Fibroblast of lung (primary cell): ENCODE measurements around the gene PRSS22. TPM values are rescaled to one million over a fixed set of nuclear protein-coding genes. Genes with fewer than 3 reads are reported as not detected.

Experiments used
- DNase-seq, 2 donors: peaks; one replicate each; pipeline versions ENCODE4 v3.0.0 to v3.0.0-alpha.2; 2010; ENCODE audit warnings: low read depth in 2 of 2
- H2AFZ ChIP-seq: 2 replicates; pipeline ENCODE4 v1.5.1; 2012; ENCODE audit warnings: low read length, control low read depth, inconsistent platforms
- H3K27ac ChIP-seq: 2 replicates; pipeline ENCODE4 v1.5.1; 2011; ENCODE audit warnings: low read length, control low read depth; ENCODE audit not compliant: insufficient read depth
- H3K27me3 ChIP-seq: 2 replicates; pipeline ENCODE4 v1.5.1; 2011; ENCODE audit warnings: mild to moderate bottlenecking, low read length; ENCODE audit not compliant: control insufficient read depth, insufficient read depth
- H3K36me3 ChIP-seq: 2 replicates; pipeline ENCODE4 v1.5.1; 2011; ENCODE audit warnings: low read length; ENCODE audit not compliant: control insufficient read depth, insufficient read depth
- H3K4me1 ChIP-seq: 2 replicates; pipeline ENCODE4 v1.5.1; 2011; ENCODE audit warnings: low read length; ENCODE audit not compliant: control insufficient read depth, insufficient read depth; ENCODE audit errors: extremely low read depth
- H3K4me2 ChIP-seq: 2 replicates; pipeline ENCODE4 v1.5.1; 2011; ENCODE audit warnings: low read length, control low read depth; ENCODE audit not compliant: insufficient read depth; ENCODE audit errors: extremely low read depth
- H3K4me3 ChIP-seq, 4 experiments: fragments of 200-600 bp in 1 of 4; sonication (generic) in 1 of 4; replicated peaks in 1 of 4; 2 replicates each; pipeline ENCODE4 v1.5.1; 2011 to 2016; ENCODE audit warnings: low read length in 4 of 4, low read depth in 3 of 4, mild to moderate bottlenecking in 3 of 4, control low read depth in 2 of 4, inconsistent platforms in 1 of 4, mixed read lengths in 1 of 4; ENCODE audit not compliant: insufficient read depth in 1 of 4; ENCODE audit errors: control extremely low read depth in 1 of 4
- H3K79me2 ChIP-seq: 2 replicates; pipeline ENCODE4 v1.5.1; 2012; ENCODE audit warnings: mild to moderate bottlenecking, low read length, inconsistent platforms; ENCODE audit not compliant: control insufficient read depth, insufficient read depth
- H3K9ac ChIP-seq: 2 replicates; pipeline ENCODE4 v1.5.1; 2011; ENCODE audit warnings: mild to moderate bottlenecking, low read length, control low read depth; ENCODE audit not compliant: insufficient read depth
- H3K9me3 ChIP-seq: 2 replicates; pipeline ENCODE4 v1.5.1; 2012; ENCODE audit warnings: low read depth, low read length; ENCODE audit not compliant: control insufficient read depth, insufficient read depth
- H4K20me1 ChIP-seq: 2 replicates; pipeline ENCODE4 v1.5.1; 2011; ENCODE audit warnings: low read length; ENCODE audit not compliant: control insufficient read depth, insufficient read depth; ENCODE audit errors: extremely low read depth
- CTCF ChIP-seq, 2 donors: IDR thresholded peaks in 1 of 2; conservative IDR thresholded peaks in 1 of 2; 1 replicate in 1 of 2; 2 replicates in 1 of 2; pipeline ENCODE4 v1.5.1; 2011 to 2012; ENCODE audit warnings: low read length in 2 of 2, control low read depth in 1 of 2, inconsistent platforms in 1 of 2, low read depth in 1 of 2, mild to moderate bottlenecking in 1 of 2
- EZH2 ChIP-seq: IDR thresholded peaks from 2 replicates; pipeline ENCODE4 v1.5.1; 2012; ENCODE audit warnings: low read length, control low read depth, mild to moderate bottlenecking; ENCODE audit errors: missing control alignments
- polyA plus RNA-seq, 2 donors: library from polyadenylated mRNA; depleted of rRNA in 1 of 2; stranded (reverse) in 1 of 2; unstranded in 1 of 2; fragments of >200 nt; gene quantifications; 2 replicates each; pipeline ENCODE4 v1.2.1, GENCODE V29; 2011 to 2012; ENCODE audit warnings: missing spikeins in 1 of 2
- total RNA-seq: library from RNA; depleted of rRNA; stranded (reverse); fragments of >200 nt; gene quantifications from 2 replicates; pipeline ENCODE4 v1.2.1, GENCODE V29; 2014

Gene PRSS22
- total and polyA plus RNA-seq, 2 donors (not counting 1 experiment from before 2014, with no cell fraction given), result 0.17 TPM; not detected in 1

- Histone ChIP-seq H2AFZ (no peak overlapping the region), H3K4me3 (no peak overlapping the region), H4K20me1 (no peaks in the 10 kb centered on the region), H3K27me3 (peaks cover 17% of the 10 kb centered on the region), H3K27ac (no peak overlapping the region), H3K9me3 (no peaks in the 10 kb centered on the region), H3K79me2 (no peaks in the 10 kb centered on the region), H3K36me3 (no peaks in the 10 kb centered on the region), H3K4me1 (no peaks in the 10 kb centered on the region), H3K9ac (no peak overlapping the region), H3K4me2 (no peak overlapping the region)
- no peak for TF ChIP-seq CTCF (conservative IDR thresholded peaks at IDR 0.05 in 1 of 2, IDR thresholded peaks at IDR 0.05 in 1 of 2; ENCODE audit: low read depth in 1 of 2, low read length in 2 of 2)
- no peak for TF ChIP-seq EZH2
- DNase-seq, result no peak
Observed at GRCh38 chr16:2825906-2826305, 32.1 kb downstream of the PRSS22 start.

GRCh38 chr16:2825049-2825742, 32.8 kb downstream of the PRSS22 start:
- H3K9me3 ChIP-seq, result no peaks in the 10 kb centered on the region
- H3K4me3 ChIP-seq, result no peak overlapping the region
- no peak overlapping the region for H3K4me2 ChIP-seq
- H3K79me2 ChIP-seq, result no peaks in the 10 kb centered on the region
- H3K9ac ChIP-seq, result no peak overlapping the region
- H3K27ac ChIP-seq, result no peak overlapping the region
- DNase-seq, result no peak
- TF ChIP-seq CTCF (conservative IDR thresholded peaks at IDR 0.05 in 1 of 2, IDR thresholded peaks at IDR 0.05 in 1 of 2; ENCODE audit: low read depth in 1 of 2, low read length in 2 of 2), result no peak
- TF ChIP-seq EZH2, result no peak
- H3K4me1 ChIP-seq, result no peaks in the 10 kb centered on the region
- no peak overlapping the region for H2AFZ ChIP-seq
- peaks cover 17% of the 10 kb centered on the region for H3K27me3 ChIP-seq
- no peaks in the 10 kb centered on the region for H3K36me3 ChIP-seq
- no peaks in the 10 kb centered on the region for H4K20me1 ChIP-seq

GRCh38 chr16:2824626-2825025, 33.3 kb downstream of the PRSS22 start:
- Histone ChIP-seq H3K27me3 (peaks cover 19% of the 10 kb centered on the region), H3K4me2 (no peak overlapping the region), H3K4me1 (no peaks in the 10 kb centered on the region), H3K36me3 (no peaks in the 10 kb centered on the region), H4K20me1 (no peaks in the 10 kb centered on the region), H3K79me2 (no peaks in the 10 kb centered on the region), H3K9me3 (no peaks in the 10 kb centered on the region), H3K27ac (no peak overlapping the region), H3K4me3 (no peak overlapping the region), H3K9ac (no peak overlapping the region), H2AFZ (no peak overlapping the region)
- DNase-seq, result no peak
- TF ChIP-seq EZH2, result no peak
- TF ChIP-seq CTCF (conservative IDR thresholded peaks at IDR 0.05 in 1 of 2, IDR thresholded peaks at IDR 0.05 in 1 of 2; ENCODE audit: low read depth in 1 of 2, low read length in 2 of 2), result no peak
